HCT116 (cell line): ENCODE data around the gene SPATC1L. TPM values are rescaled to one million over a fixed set of nuclear protein-coding genes. Genes with fewer than 3 reads are reported as not detected.

Source experiments
- ATAC-seq: fragments of 200-7000 bp; cut with Tn5 transposase; 2 replicates; pipeline ENCODE4 v1.9.1; 2020; ENCODE audit warnings: mild to moderate bottlenecking, moderate library complexity
- BruUV-seq: library from RNA; stranded (reverse); fragments of 400-500 nt; replicated peaks from 2 replicates; lab custom pipeline; 2021; lab: Mats Ljungman, UMichigan
- CTCF ChIA-PET: fragments of 300-600 bp; sonication (Branson Sonifier 250); formaldehyde crosslinking; loops from one replicate; lab custom pipeline; 2021; ENCODE audit warnings: antibody characterized with exemption; lab: Charles Lee
- POLR2A ChIA-PET: fragments of 300-600, 350-600 bp; sonication (Branson Sonifier 250); formaldehyde crosslinking; loops from one replicate; lab custom pipeline; 2021; ENCODE audit warnings: antibody characterized with exemption; lab: Charles Lee
- RAD21 ChIA-PET, 2 experiments: fragments of 300-600 bp; sonication (Branson Sonifier 250); formaldehyde crosslinking; loops; one replicate each; lab custom pipeline; 2023; ENCODE audit warnings: low total read pairs in 2 of 2; ENCODE audit not compliant: uncharacterized antibody in 2 of 2, unreplicated experiment in 2 of 2, low non-redundant PET in 1 of 2; lab: Charles Lee
- DNase-seq: peaks from one replicate; pipeline ENCODE4 v3.0.0-alpha.2; 2010; ENCODE audit warnings: low read depth, low spot score
- H2AFZ ChIP-seq: fragments of 200-600 bp; shearing (Covaris generic), sonication (generic); 2 replicates; pipeline ENCODE4 v1.6.1; 2017; ENCODE audit warnings: low read depth, mixed run types, mixed read lengths, antibody characterized with exemption, low read length; ENCODE audit not compliant: poor library complexity, severe bottlenecking
- H3K27ac ChIP-seq: 2 replicates; pipeline ENCODE4 v1.5.1; 2012; ENCODE audit warnings: low read depth, low read length
- H3K27me3 ChIP-seq: fragments of 200-600 bp; sonication (generic); 2 replicates; pipeline ENCODE4 v1.6.1; 2016; ENCODE audit warnings: mixed run types, low read length, mixed read lengths; ENCODE audit not compliant: insufficient read depth
- H3K36me3 ChIP-seq, 2 experiments: fragments of 200-500 bp in 1 of 2; fragments of 200-600 bp in 1 of 2; sonication (Bioruptor generic) in 1 of 2; sonication (generic) in 1 of 2; 2 replicates each; pipeline versions ENCODE4 v1.5.1 to v1.6.1; 2014 to 2016; ENCODE audit warnings: low read length in 2 of 2, inconsistent platforms in 1 of 2, mixed read lengths in 1 of 2, mixed run types in 1 of 2; ENCODE audit not compliant: insufficient read depth in 2 of 2, control insufficient read depth in 1 of 2
- H3K4me1 ChIP-seq, 2 experiments: fragments of 200-600 bp in 1 of 2; sonication (generic) in 1 of 2; 2 replicates each; pipeline versions ENCODE4 v1.5.1 to v1.6.1; 2012 to 2017; ENCODE audit warnings: low read length in 2 of 2, inconsistent platforms in 1 of 2, mild to moderate bottlenecking in 1 of 2, mixed read lengths in 1 of 2, mixed run types in 1 of 2, moderate library complexity in 1 of 2; ENCODE audit not compliant: insufficient read depth in 2 of 2, control insufficient read depth in 1 of 2
- H3K4me2 ChIP-seq: fragments of 200-600 bp; sonication (generic); 2 replicates; pipeline ENCODE4 v1.6.1; 2017; ENCODE audit warnings: mixed run types, low read length, mixed read lengths
- H3K4me3 ChIP-seq, 2 experiments: fragments of 200-600 bp in 1 of 2; sonication (generic) in 1 of 2; replicated peaks in 1 of 2; 2 replicates each; pipeline ENCODE4 v1.5.1; 2011 to 2016; ENCODE audit warnings: low read length in 2 of 2, control low read depth in 1 of 2, low read depth in 1 of 2, mild to moderate bottlenecking in 1 of 2, mixed read lengths in 1 of 2, mixed run types in 1 of 2
- H3K79me2 ChIP-seq: fragments of 200-600 bp; sonication (generic); 2 replicates; pipeline ENCODE4 v1.6.1; 2017; ENCODE audit warnings: mild to moderate bottlenecking, mixed run types, low read length, moderate library complexity, mixed read lengths; ENCODE audit not compliant: insufficient read depth
- H3K9ac ChIP-seq: fragments of 200-600 bp; sonication (generic); 2 replicates; pipeline ENCODE4 v1.6.1; 2016; ENCODE audit warnings: low read length, mixed read lengths
- H3K9me2 ChIP-seq: fragments of 200-600 bp; sonication (generic), shearing (Covaris generic); 2 replicates; pipeline ENCODE4 v1.6.1; 2017; ENCODE audit warnings: mixed run types, mild to moderate bottlenecking, moderate library complexity; ENCODE audit not compliant: insufficient read depth
- H3K9me3 ChIP-seq, 2 experiments: fragments of 200-500 bp in 1 of 2; fragments of 200-600 bp in 1 of 2; sonication (Bioruptor generic) in 1 of 2; sonication (generic) in 1 of 2; 2 replicates each; pipeline ENCODE4 v1.6.1; 2014 to 2017; ENCODE audit warnings: low read length in 2 of 2, mixed read lengths in 2 of 2, inconsistent platforms in 1 of 2, low read depth in 1 of 2, mild to moderate bottlenecking in 1 of 2, mixed run types in 1 of 2, moderate library complexity in 1 of 2; ENCODE audit not compliant: control insufficient read depth in 1 of 2, insufficient read depth in 1 of 2
- H4K20me1 ChIP-seq: fragments of 200-600 bp; sonication (generic), shearing (Covaris generic); 2 replicates; pipeline ENCODE4 v1.6.1; 2017; ENCODE audit warnings: mixed run types, mild to moderate bottlenecking, moderate library complexity; ENCODE audit not compliant: insufficient read depth
- EGR1 ChIP-seq: IDR thresholded peaks from 2 replicates; pipeline ENCODE4 v1.6.1; 2012; ENCODE audit warnings: low read depth
- ELF1 ChIP-seq: IDR thresholded peaks from 2 replicates; pipeline ENCODE4 v1.6.1; 2012; ENCODE audit warnings: low read depth, borderline replicate concordance
- MAX ChIP-seq: IDR thresholded peaks from 2 replicates; pipeline ENCODE4 v1.6.1; 2012
- POLR2A ChIP-seq: IDR thresholded peaks from 2 replicates; pipeline ENCODE4 v1.7.0; 2011; ENCODE audit warnings: borderline replicate concordance; ENCODE audit not compliant: insufficient read depth, insufficient read length; ENCODE audit errors: extremely low read depth
- SIN3A ChIP-seq: IDR thresholded peaks from 2 replicates; pipeline ENCODE4 v1.6.1; 2012; ENCODE audit warnings: low read depth
- TCF7L2 ChIP-seq: IDR thresholded peaks from 2 replicates; pipeline ENCODE4 v1.7.0; 2011; ENCODE audit warnings: borderline replicate concordance, inconsistent platforms; ENCODE audit not compliant: insufficient read depth, insufficient read length; ENCODE audit errors: extremely low read depth
- ZBTB33 ChIP-seq: IDR thresholded peaks from 2 replicates; pipeline ENCODE4 v1.6.1; 2011; ENCODE audit warnings: mild to moderate bottlenecking, low read length, moderate library complexity; ENCODE audit not compliant: insufficient replicate concordance; ENCODE audit errors: extremely low read depth
- ZFX ChIP-seq: fragments of 450-650 bp; IDR thresholded peaks from 2 replicates; pipeline ENCODE4 v1.6.1; 2017
- intact Hi-C: fragments of 100-400 bp; cut with micrococcal nuclease; formaldehyde crosslinking; loops from 2 replicates; pipeline ENCODE4 v1.10.0; 2022
- total RNA-seq: library from RNA; stranded (reverse); gene quantifications from one replicate; pipeline ENCODE4 v1.2.1, GENCODE V29; 2021; ENCODE audit not compliant: unreplicated experiment

Gene SPATC1L
- total RNA-seq, 1 experiment from 2014 or later = 1.3 TPM

GRCh38 chr21:46221664-46222435, 37.6 kb upstream of the SPATC1L start:
- no peaks in the 10 kb centered on the region for H3K79me2 ChIP-seq
- H3K4me1 ChIP-seq = no peaks in the 10 kb centered on the region
- no peak overlapping the region for H3K4me3 ChIP-seq
- H3K9ac ChIP-seq = no peak overlapping the region
- H3K27me3 ChIP-seq = no peaks in the 10 kb centered on the region
- POLR2A ChIA-PET = interaction anchor here (0.7 kb wide), 1 partner anchor 13 kb away, joined by 3 read pairs; no protein-coding TSS in a partner anchor
- no peaks in the 10 kb centered on the region for H3K36me3 ChIP-seq
- TF ChIP-seq ELF1 (no peak), EGR1 (no peak), MAX (no peak)
- no peak overlapping the region for H3K27ac ChIP-seq
- DNase-seq = no peak
- intact Hi-C loops = no loop called here
- no peaks in the 10 kb centered on the region for H3K9me2 ChIP-seq
- BruUV-seq = no TSS peak
- RAD21 ChIA-PET = no interaction called here
- H3K4me2 ChIP-seq = no peak overlapping the region
- no peak overlapping the region for H2AFZ ChIP-seq
- no peaks in the 10 kb centered on the region for H4K20me1 ChIP-seq
- ATAC-seq = no peak
- H3K9me3 ChIP-seq = no peaks in the 10 kb centered on the region; a peak in 1 of 4 replicates
- CTCF ChIA-PET = no interaction called here

DNA sequence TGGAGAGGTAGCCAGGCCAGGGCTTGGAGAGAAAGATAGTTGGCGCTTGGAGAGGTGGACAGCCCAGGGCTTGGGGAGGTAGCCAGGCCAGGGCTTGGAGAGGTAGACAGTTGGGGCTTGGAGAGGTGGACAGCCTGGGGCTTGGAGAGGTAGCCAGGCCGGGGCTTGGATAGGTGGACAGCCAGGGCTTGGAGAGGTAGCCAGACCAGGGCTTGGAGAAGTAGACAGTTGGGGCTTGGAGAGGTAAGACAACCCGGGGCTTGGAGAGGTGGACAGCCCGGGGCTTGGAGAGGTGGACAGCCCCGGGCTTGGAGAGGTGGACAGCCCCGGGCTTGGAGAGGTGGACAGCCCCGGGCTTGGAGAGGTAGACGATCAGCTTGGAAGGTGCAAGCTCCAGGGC, 36.6 kb upstream of the SPATC1L start:
- no peaks in the 10 kb centered on the region for H3K4me1 ChIP-seq
- H3K79me2 ChIP-seq = no peaks in the 10 kb centered on the region
- intact Hi-C loops = no loop called here

More for the DNA sequence above, 36.6 kb upstream of the SPATC1L start:
- no peak overlapping the region for H3K27ac ChIP-seq
- no peak overlapping the region for H3K4me3 ChIP-seq
- H2AFZ ChIP-seq = no peak overlapping the region
- no peaks in the 10 kb centered on the region for H3K36me3 ChIP-seq
- no TSS peak for BruUV-seq
- H4K20me1 ChIP-seq = no peaks in the 10 kb centered on the region
- DNase-seq = no peak
- TF ChIP-seq POLR2A (no peak), ZFX (no peak), ZBTB33 (no peak), SIN3A (no peak), TCF7L2 (no peak)
- H3K4me2 ChIP-seq = no peak overlapping the region
- H3K27me3 ChIP-seq = no peaks in the 10 kb centered on the region
- ATAC-seq = no peak
- H3K9me2 ChIP-seq = no peaks in the 10 kb centered on the region
- ChIA-PET RAD21 (no interaction called here), CTCF (no interaction called here), POLR2A (no interaction called here)
- H3K9ac ChIP-seq = no peak overlapping the region
- no peaks in the 10 kb centered on the region; a peak in 1 of 4 replicates for H3K9me3 ChIP-seq
